ENCODE results near the gene TEX26. TPM values are rescaled to one million over a fixed set of nuclear protein-coding genes. Genes with fewer than 3 reads are reported as not detected.

Gene TEX26
- total RNA-seq, 1 donor from 2014 or later, result not detected

DNA sequence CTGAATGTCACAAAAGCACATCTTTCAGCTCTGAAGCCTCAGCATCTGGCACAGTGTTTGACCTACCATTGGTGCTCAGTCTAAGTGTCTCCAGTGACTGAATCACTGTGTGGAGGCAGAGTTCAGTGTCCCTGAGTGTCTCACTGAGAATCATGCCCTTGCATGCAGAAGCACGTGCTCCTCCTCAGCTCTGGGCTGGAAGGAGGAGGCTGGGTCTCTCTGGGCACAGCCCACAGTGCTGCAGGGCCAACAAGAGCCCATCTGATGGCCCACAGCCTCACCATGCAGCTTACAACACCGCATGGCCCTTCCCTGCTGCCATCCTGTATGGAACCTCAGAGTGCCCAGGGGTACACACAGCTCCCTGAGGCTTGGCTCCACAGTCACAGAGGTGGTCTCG is 86.1 kb downstream of the TEX26 start:
- TF ChIP-seq, protein P1, sequence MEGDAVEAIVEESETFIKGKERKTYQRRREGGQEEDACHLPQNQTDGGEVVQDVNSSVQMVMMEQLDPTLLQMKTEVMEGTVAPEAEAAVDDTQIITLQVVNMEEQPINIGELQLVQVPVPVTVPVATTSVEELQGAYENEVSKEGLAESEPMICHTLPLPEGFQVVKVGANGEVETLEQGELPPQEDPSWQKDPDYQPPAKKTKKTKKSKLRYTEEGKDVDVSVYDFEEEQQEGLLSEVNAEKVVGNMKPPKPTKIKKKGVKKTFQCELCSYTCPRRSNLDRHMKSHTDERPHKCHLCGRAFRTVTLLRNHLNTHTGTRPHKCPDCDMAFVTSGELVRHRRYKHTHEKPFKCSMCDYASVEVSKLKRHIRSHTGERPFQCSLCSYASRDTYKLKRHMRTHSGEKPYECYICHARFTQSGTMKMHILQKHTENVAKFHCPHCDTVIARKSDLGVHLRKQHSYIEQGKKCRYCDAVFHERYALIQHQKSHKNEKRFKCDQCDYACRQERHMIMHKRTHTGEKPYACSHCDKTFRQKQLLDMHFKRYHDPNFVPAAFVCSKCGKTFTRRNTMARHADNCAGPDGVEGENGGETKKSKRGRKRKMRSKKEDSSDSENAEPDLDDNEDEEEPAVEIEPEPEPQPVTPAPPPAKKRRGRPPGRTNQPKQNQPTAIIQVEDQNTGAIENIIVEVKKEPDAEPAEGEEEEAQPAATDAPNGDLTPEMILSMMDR (IDR thresholded peaks at IDR 0.05; ENCODE audit: unreplicated experiment), result no peak
- Mint-ChIP-seq H3K36me3 (ENCODE audit: insufficient read depth) (no peaks in the 10 kb centered on the region), H3K9me3 (ENCODE audit: low read depth) (no peaks in the 10 kb centered on the region), H3K27me3 (peaks cover 27% of the 10 kb centered on the region), H3K27ac (no peak overlapping the region), H3K4me1 (ENCODE audit: low read depth) (no peaks in the 10 kb centered on the region), H3K4me3 (ENCODE audit: low read depth) (no peak overlapping the region)
- no peak for DNase-seq (ENCODE audit: low spot score, unreplicated experiment)

- H3K27me3 Mint-ChIP-seq, result peaks cover 30% of the 10 kb centered on the region
- no peaks in the 10 kb centered on the region for H3K9me3 Mint-ChIP-seq (ENCODE audit: low read depth)
- no peak overlapping the region for H3K4me3 Mint-ChIP-seq (ENCODE audit: low read depth)
- TF ChIP-seq, protein P1 (IDR thresholded peaks at IDR 0.05; ENCODE audit: unreplicated experiment), result no peak
- H3K36me3 Mint-ChIP-seq (ENCODE audit: insufficient read depth), result no peaks in the 10 kb centered on the region
- no peak for DNase-seq (ENCODE audit: low spot score, unreplicated experiment)
- no peaks in the 10 kb centered on the region for H3K4me1 Mint-ChIP-seq (ENCODE audit: low read depth)
- no peak overlapping the region for H3K27ac Mint-ChIP-seq
Measured at GRCh38 chr13:31020996-31021395, 88.5 kb downstream of the TEX26 start.

GRCh38 chr13:31022288-31022895 is 89.9 kb downstream of the TEX26 start:
- H3K36me3 Mint-ChIP-seq (ENCODE audit: insufficient read depth), result no peaks in the 10 kb centered on the region

GRCh38 chr13:31022928-31023530 is 90.6 kb downstream of the TEX26 start:
- Mint-ChIP-seq H3K27me3 (peaks cover 28% of the 10 kb centered on the region), H3K27ac (no peak overlapping the region), H3K4me1 (ENCODE audit: low read depth) (no peaks in the 10 kb centered on the region), H3K36me3 (ENCODE audit: insufficient read depth) (no peaks in the 10 kb centered on the region), H3K4me3 (ENCODE audit: low read depth) (no peak overlapping the region), H3K9me3 (ENCODE audit: low read depth) (no peaks in the 10 kb centered on the region)
- DNase-seq (ENCODE audit: low spot score, unreplicated experiment), result no peak
- TF ChIP-seq, protein P1 (IDR thresholded peaks at IDR 0.05; ENCODE audit: unreplicated experiment), result no peak

More at GRCh38 chr13:31022288-31022895, 89.9 kb downstream of the TEX26 start:
- Mint-ChIP-seq H3K4me3 (ENCODE audit: low read depth) (no peak overlapping the region), H3K27me3 (peaks cover 29% of the 10 kb centered on the region), H3K9me3 (ENCODE audit: low read depth) (no peaks in the 10 kb centered on the region), H3K4me1 (ENCODE audit: low read depth) (no peaks in the 10 kb centered on the region), H3K27ac (no peak overlapping the region)
- no peak for DNase-seq (ENCODE audit: low spot score, unreplicated experiment)
- TF ChIP-seq, protein P1 (IDR thresholded peaks at IDR 0.05; ENCODE audit: unreplicated experiment), result no peak

Other genes starting within 250 kb of the TEX26 start
- not detected in 2 replicates for gene ALOX5AP, start 197.1 kb upstream of the TEX26 start, total RNA-seq
- gene MEDAG, start 26.4 kb upstream of the TEX26 start, total RNA-seq, result not detected in 2 replicates
- gene HSPH1, start 229.2 kb downstream of the TEX26 start, total RNA-seq, result 121 and 122 TPM in 2 replicates

Data from progenitor cell of endocrine pancreas (in vitro differentiated cells).